ENCODE data around the gene LAG3. TPM values are rescaled to one million over a fixed set of nuclear protein-coding genes. Genes with fewer than 3 reads are reported as not detected.
"Not testable (repeated sequence)": the region's sequence is repeated elsewhere in the genome, so short reads cannot be mapped to it uniquely, and the experiment has no call there.

LAG3 gene
- total and polyA plus RNA-seq, 5 donors from 2014 or later = 6.3 to 12.6 (median 9.5) TPM

GRCh38 chr12:6734506-6735387 lies 37.6 kb upstream of the LAG3 start:
- Mint-ChIP-seq H3K9me3 (no peaks in the 10 kb centered on the region), H3K27ac (peak overlapping the region in 1 of 3 donors; percentile 38), H3K27me3 (no peaks in the 10 kb centered on the region), H3K36me3 (peaks cover 33% of the 10 kb centered on the region), H3K4me1 (peaks cover 0 to 5% (median 2%) of the 10 kb centered on the region in 4 donors), H3K4me3 (no peak overlapping the region)
- ATAC-seq (ENCODE audit: low read depth in 2 of 2) = no peak
- Histone ChIP-seq H3K27me3 (ENCODE audit: control insufficient read depth, insufficient read depth, low read length) (no peaks in the 10 kb centered on the region), H3K27ac (ENCODE audit: insufficient read depth, low read length, poor library complexity, severe bottlenecking) (no peak overlapping the region), H3K4me3 (ENCODE audit: low read depth, low read length) (no peak overlapping the region), H3K4me1 (ENCODE audit: control insufficient read depth, insufficient read depth, low read length, poor library complexity, severe bottlenecking) (no peaks in the 10 kb centered on the region), H3K36me3 (ENCODE audit: control insufficient read depth, insufficient read depth, low read length) (peaks cover 34% of the 10 kb centered on the region), H3K9me3 (ENCODE audit: control insufficient read depth in 2 of 2, low read length in 2 of 2) (no peaks in the 10 kb centered on the region)
- no peak for DNase-seq

GRCh38 chr12:6735448-6736191 lies 36.7 kb upstream of the LAG3 start:
- Mint-ChIP-seq H3K4me1 (peaks cover 0 to 5% (median 2%) of the 10 kb centered on the region in 4 donors), H3K27ac (peak overlapping the region in 1 of 3 donors; percentile 38), H3K36me3 (peaks cover 26% of the 10 kb centered on the region), H3K9me3 (no peaks in the 10 kb centered on the region), H3K4me3 (no peak overlapping the region), H3K27me3 (no peaks in the 10 kb centered on the region)
- H3K27ac ChIP-seq (ENCODE audit: insufficient read depth, low read length, poor library complexity, severe bottlenecking) = no peak overlapping the region
- peaks cover 25% of the 10 kb centered on the region for H3K36me3 ChIP-seq (ENCODE audit: control insufficient read depth, insufficient read depth, low read length)
- no peaks in the 10 kb centered on the region for H3K4me1 ChIP-seq (ENCODE audit: control insufficient read depth, insufficient read depth, low read length, poor library complexity, severe bottlenecking)
- no peaks in the 10 kb centered on the region for H3K27me3 ChIP-seq (ENCODE audit: control insufficient read depth, insufficient read depth, low read length)
- no peak overlapping the region for H3K4me3 ChIP-seq (ENCODE audit: low read depth, low read length)
- peak in 2 of 3 donors; percentile 42 to 58 for DNase-seq
- H3K9me3 ChIP-seq (ENCODE audit: control insufficient read depth in 2 of 2, low read length in 2 of 2) = no peaks in the 10 kb centered on the region
- peak; percentile 43 to 52 for ATAC-seq (ENCODE audit: low read depth in 2 of 2)

GRCh38 chr12:6736754-6737153 lies 35.6 kb upstream of the LAG3 start:
- Histone ChIP-seq H3K27ac (ENCODE audit: insufficient read depth, low read length, poor library complexity, severe bottlenecking) (no peak overlapping the region), H3K27me3 (ENCODE audit: control insufficient read depth, insufficient read depth, low read length) (no peaks in the 10 kb centered on the region), H3K36me3 (ENCODE audit: control insufficient read depth, insufficient read depth, low read length) (peaks cover 15% of the 10 kb centered on the region), H3K4me3 (ENCODE audit: low read depth, low read length) (no peak overlapping the region), H3K9me3 (ENCODE audit: control insufficient read depth in 2 of 2, low read length in 2 of 2) (no peaks in the 10 kb centered on the region), H3K4me1 (ENCODE audit: control insufficient read depth, insufficient read depth, low read length, poor library complexity, severe bottlenecking) (no peaks in the 10 kb centered on the region)
- H3K4me3 Mint-ChIP-seq = no peak overlapping the region
- ATAC-seq (ENCODE audit: low read depth in 2 of 2) (no peak), DNase-seq (no peak)
- no peaks in the 10 kb centered on the region for H3K9me3 Mint-ChIP-seq
- H3K27ac Mint-ChIP-seq = no peak overlapping the region
- peaks cover 0 to 5% (median 2%) of the 10 kb centered on the region in 4 donors for H3K4me1 Mint-ChIP-seq
- H3K27me3 Mint-ChIP-seq = no peaks in the 10 kb centered on the region
- H3K36me3 Mint-ChIP-seq = peaks cover 18% of the 10 kb centered on the region

GRCh38 chr12:6742080-6742479 lies 30.2 kb upstream of the LAG3 start:
- not testable (repeated sequence) for H3K9me3 ChIP-seq (ENCODE audit: control insufficient read depth in 2 of 2, low read length in 2 of 2); H3K4me3 Mint-ChIP-seq; H3K27ac Mint-ChIP-seq; H3K9me3 Mint-ChIP-seq; H3K36me3 Mint-ChIP-seq; ATAC-seq (ENCODE audit: low read depth in 2 of 2); H3K36me3 ChIP-seq (ENCODE audit: control insufficient read depth, insufficient read depth, low read length); H3K27me3 ChIP-seq (ENCODE audit: control insufficient read depth, insufficient read depth, low read length); H3K4me1 ChIP-seq (ENCODE audit: control insufficient read depth, insufficient read depth, low read length, poor library complexity, severe bottlenecking); H3K4me3 ChIP-seq (ENCODE audit: low read depth, low read length); DNase-seq; H3K27ac ChIP-seq (ENCODE audit: insufficient read depth, low read length, poor library complexity, severe bottlenecking); H3K27me3 Mint-ChIP-seq
- peaks cover 0 to 13% (median 5%) of the 10 kb centered on the region in 4 donors for H3K4me1 Mint-ChIP-seq

GRCh38 chr12:6742834-6743233 lies 29.5 kb upstream of the LAG3 start:
- no peaks in the 10 kb centered on the region for H3K27me3 Mint-ChIP-seq
- Histone ChIP-seq H3K9me3 (ENCODE audit: control insufficient read depth in 2 of 2, low read length in 2 of 2) (no peaks in the 10 kb centered on the region), H3K27me3 (ENCODE audit: control insufficient read depth, insufficient read depth, low read length) (no peaks in the 10 kb centered on the region), H3K36me3 (ENCODE audit: control insufficient read depth, insufficient read depth, low read length) (peaks cover 6% of the 10 kb centered on the region), H3K4me1 (ENCODE audit: control insufficient read depth, insufficient read depth, low read length, poor library complexity, severe bottlenecking) (no peaks in the 10 kb centered on the region), H3K4me3 (ENCODE audit: low read depth, low read length) (no peak overlapping the region), H3K27ac (ENCODE audit: insufficient read depth, low read length, poor library complexity, severe bottlenecking) (no peak overlapping the region)
- no peak for DNase-seq
- peaks cover 0 to 2% (median 0%) of the 10 kb centered on the region in 7 donors for H3K9me3 Mint-ChIP-seq
- H3K4me1 Mint-ChIP-seq = peaks cover 0 to 13% (median 6%) of the 10 kb centered on the region in 4 donors
- peaks cover 16% of the 10 kb centered on the region for H3K36me3 Mint-ChIP-seq
- no peak overlapping the region for H3K27ac Mint-ChIP-seq
- no peak for ATAC-seq (ENCODE audit: low read depth in 2 of 2)
- H3K4me3 Mint-ChIP-seq = no peak overlapping the region

GRCh38 chr12:6743300-6743699 lies 29.0 kb upstream of the LAG3 start:
- peaks cover 11% of the 10 kb centered on the region for H3K36me3 ChIP-seq (ENCODE audit: control insufficient read depth, insufficient read depth, low read length)
- H3K27ac ChIP-seq (ENCODE audit: insufficient read depth, low read length, poor library complexity, severe bottlenecking); H3K27me3 Mint-ChIP-seq; H3K27ac Mint-ChIP-seq; H3K9me3 Mint-ChIP-seq; H3K9me3 ChIP-seq (ENCODE audit: control insufficient read depth in 2 of 2, low read length in 2 of 2); H3K4me3 Mint-ChIP-seq; ATAC-seq (ENCODE audit: low read depth in 2 of 2); H3K27me3 ChIP-seq (ENCODE audit: control insufficient read depth, insufficient read depth, low read length); H3K4me3 ChIP-seq (ENCODE audit: low read depth, low read length); H3K4me1 ChIP-seq (ENCODE audit: control insufficient read depth, insufficient read depth, low read length, poor library complexity, severe bottlenecking); DNase-seq: not testable (repeated sequence)
- H3K4me1 Mint-ChIP-seq = peaks cover 0 to 15% (median 7%) of the 10 kb centered on the region in 4 donors
- peaks cover 21% of the 10 kb centered on the region for H3K36me3 Mint-ChIP-seq

- Mint-ChIP-seq H3K27ac (peak overlapping the region; percentile 79 to 86 (median 79)), H3K27me3 (no peaks in the 10 kb centered on the region), H3K9me3 (peaks cover 0 to 2% (median 0%) of the 10 kb centered on the region in 7 donors), H3K4me1 (peaks cover 0 to 17% (median 7%) of the 10 kb centered on the region in 4 donors), H3K36me3 (peaks cover 29% of the 10 kb centered on the region), H3K4me3 (peak overlapping the region in 1 of 4 donors; percentile 80)
- peak in 1 of 3 donors; percentile 63 for DNase-seq
- H3K27me3 ChIP-seq (ENCODE audit: control insufficient read depth, insufficient read depth, low read length) = no peaks in the 10 kb centered on the region
- no peak overlapping the region for H3K4me3 ChIP-seq (ENCODE audit: low read depth, low read length)
- H3K9me3 ChIP-seq (ENCODE audit: control insufficient read depth in 2 of 2, low read length in 2 of 2) = no peaks in the 10 kb centered on the region
- ATAC-seq (ENCODE audit: low read depth in 2 of 2) = peak; percentile 80 to 85
- no peaks in the 10 kb centered on the region for H3K4me1 ChIP-seq (ENCODE audit: control insufficient read depth, insufficient read depth, low read length, poor library complexity, severe bottlenecking)
- H3K27ac ChIP-seq (ENCODE audit: insufficient read depth, low read length, poor library complexity, severe bottlenecking) = no peak overlapping the region
- peaks cover 32% of the 10 kb centered on the region for H3K36me3 ChIP-seq (ENCODE audit: control insufficient read depth, insufficient read depth, low read length)
These were observed 26.4 kb upstream of the LAG3 start for GRCh38 chr12:6745741-6746525.
